Amniotic epithelial cell (primary cell): ENCODE data around the gene ROCK2.

Experiments used
- DNase-seq: peaks from one replicate; pipeline ENCODE4 v3.0.0-alpha.2; 2010; ENCODE audit warnings: low read depth

The ROCK2 gene

DNA sequence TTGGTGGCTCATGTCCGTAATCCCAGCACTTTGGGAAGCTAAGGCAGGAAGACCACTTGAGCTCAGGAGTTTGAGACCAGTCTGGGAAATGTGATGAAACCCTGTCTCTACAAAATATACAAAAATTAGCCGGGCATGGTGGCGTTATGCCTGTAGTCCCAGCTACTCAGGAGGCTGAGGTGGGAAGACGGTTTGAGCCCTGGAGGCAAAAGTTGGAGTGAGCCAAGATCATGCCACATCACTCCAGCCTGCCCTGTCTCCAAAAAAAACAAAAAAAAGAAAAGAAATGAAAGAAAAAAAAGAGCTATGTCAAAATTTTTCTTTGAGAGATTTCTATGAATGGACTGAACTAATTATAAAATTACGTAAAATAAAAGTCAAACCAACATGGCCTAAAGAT lies 34.7 kb downstream of the ROCK2 start:
- no peak for DNase-seq

DNA sequence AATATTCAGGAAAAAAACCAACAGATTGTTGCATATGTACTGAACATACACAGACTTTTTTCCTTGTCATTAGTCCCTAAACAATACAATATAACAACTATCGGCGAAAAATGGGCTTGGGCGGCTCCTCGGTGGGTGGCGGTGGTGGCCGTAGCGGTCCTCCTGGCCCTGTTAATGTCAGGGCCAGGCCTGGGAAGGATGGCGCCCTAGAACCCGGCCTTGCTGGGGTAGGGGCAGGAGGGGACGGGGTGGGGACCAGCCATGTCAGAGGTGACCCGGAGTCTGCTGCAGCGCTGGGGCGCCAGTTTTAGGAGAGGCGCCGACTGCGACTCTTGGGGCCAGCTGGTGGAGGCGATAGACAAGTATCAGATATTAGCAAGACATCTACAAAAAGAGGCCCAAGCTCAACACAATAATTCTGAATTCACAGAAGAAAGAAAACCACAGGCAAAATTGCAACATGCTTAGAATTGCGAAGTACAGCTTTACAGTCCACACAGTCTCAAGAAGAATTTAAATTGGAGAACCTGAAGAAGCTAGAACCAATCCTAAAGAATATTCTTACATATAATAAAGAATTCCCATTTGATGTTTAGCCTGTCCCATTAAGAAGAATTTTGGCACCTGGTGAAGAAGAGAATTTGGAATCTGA lies 36.5 kb downstream of the ROCK2 start:
- peak; percentile 52 for DNase-seq

DNA sequence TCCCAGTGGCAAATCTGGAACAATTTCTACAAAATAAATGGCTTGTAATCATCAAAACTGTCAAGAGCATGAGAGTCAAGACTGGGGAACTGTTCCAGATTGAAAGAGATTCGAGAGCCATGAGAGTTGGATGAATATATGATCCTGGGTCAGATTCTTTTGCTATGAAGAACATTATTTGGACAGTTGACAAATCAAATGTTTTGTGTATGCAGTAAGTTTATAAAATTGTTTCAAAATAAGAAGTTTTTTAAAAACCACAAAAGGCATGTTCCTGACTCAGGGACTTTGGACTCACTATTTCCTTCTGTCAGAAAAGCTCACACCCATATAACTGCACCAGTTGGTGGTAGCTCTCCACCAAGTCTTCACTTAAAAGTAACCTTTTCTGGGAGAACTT lies 38.5 kb downstream of the ROCK2 start:
- peak; percentile 87 for DNase-seq

DNA sequence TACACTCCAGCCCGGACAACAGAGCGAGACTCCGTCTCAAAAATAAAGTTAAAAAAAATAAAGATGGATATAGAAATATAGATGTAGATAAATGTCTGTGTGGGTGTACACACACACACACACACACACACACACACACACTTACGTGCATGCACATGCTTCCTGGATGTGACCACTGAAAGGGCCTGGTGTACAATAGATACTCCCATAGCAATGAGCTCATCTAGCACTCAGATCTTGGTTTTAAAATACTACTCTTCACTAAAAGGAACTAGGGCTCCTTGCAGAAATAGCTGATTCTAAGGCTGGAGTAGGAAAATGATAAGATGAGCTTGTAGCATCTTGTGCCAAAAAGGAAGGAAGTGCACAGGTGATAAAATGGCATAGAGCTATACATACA lies 39.1 kb downstream of the ROCK2 start:
- no peak for DNase-seq

DNA sequence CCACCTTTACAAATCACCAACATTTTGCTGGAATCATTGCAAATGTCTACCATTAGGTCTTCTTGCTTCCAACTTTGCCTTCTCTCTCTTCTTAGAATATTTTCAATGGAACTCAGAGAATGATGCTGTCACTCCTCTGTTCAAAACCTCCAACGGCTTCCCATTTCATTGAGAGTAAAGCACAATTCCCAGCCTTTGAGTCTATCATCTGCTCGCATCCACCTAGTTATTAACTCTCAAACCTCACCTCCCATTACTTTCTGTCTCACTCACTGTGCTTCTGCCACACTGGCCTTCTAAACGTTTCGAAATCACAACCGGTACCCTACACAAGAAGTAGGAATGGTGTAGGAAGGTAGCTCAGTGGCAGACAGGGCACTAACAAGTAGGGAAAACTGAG lies 40.0 kb downstream of the ROCK2 start:
- DNase-seq = no peak

DNA sequence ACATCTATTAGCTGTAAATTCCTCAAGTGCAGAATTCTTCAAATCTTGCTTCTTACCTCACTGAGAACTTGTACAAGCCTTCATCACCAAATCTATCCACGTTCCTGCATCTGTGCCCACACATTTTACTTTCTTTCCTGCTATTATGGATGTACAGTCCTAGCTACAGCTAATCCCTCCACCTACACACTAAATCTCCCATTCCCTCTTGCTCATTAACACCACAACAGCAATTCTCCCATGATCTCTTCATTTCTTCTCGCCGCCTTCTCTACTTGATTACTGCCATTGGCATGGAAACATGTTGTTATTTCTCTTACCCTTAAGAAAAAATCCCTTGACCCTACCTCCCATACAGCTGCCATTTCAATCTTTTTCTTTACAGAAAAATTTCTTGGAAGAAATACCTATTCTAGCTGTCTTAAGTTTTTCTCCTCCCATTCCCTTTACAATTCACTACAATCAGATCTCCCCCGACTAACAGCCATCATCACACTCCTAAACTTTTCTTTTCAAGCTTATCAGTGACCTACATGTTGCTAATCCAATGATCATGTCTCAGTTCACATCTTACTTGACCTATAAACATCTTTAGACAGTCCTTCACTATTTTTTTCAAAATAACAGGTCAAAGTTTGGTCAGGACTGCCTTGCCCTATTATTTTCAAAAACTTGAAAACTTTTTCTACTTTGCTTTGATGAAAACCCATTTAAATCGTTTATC lies 41.0 kb downstream of the ROCK2 start:
- no peak for DNase-seq

DNA sequence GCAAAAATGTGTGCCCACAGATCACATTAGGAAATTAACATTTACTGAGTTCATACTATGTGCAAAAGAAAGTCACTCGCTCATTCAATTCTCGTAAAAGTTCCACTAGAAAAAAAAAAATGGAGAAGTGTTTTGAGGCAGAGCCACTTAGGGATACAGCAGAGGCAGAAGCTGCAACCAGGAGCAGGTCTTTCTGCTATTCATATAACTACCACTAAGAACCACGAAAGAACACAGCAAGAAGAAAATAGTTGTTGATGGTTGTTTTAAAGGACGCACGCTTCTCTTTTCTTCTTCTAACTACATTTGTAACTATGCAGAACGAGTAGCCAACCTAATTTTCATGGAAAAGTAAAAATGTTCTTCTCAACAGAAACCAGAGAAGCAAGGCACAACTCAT lies 45.0 kb downstream of the ROCK2 start:
- DNase-seq = no peak

DNA sequence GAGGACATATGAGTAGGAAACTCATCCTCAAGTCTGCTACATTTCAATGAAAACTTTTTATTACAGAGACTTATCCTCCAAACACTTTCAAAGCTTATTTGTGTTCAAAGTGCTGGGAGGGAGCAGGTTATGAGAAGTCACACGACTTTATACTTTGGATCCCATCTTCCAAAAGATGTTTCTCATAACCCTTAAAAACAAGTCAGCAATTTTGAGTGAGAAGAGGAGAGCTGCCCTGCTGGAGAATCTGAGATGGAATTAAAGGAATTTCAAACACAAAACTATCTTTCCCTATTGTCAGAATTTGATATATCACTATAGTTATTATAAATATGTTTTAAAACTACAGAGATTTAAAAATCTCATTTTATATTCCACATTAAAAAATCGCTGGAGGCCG lies 45.8 kb downstream of the ROCK2 start:
- no peak for DNase-seq

DNA sequence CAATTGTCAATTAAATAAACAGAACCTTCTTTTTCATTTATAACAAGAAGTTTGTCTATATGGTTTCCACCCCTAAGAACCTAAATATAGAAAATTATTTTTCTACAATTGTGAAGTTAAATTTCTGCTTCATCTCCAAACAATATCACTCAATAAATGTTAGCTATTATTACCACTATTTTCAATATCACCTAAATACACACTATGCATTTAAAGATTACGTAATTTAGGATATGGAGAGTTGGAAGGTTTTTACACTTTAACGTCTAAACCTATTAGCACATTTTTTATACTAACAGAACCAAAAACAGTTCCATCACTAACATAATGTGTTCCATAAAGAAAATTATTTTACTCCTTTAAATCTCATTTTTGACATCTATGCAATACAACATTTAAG lies 48.0 kb downstream of the ROCK2 start:
- DNase-seq = no peak

DNA sequence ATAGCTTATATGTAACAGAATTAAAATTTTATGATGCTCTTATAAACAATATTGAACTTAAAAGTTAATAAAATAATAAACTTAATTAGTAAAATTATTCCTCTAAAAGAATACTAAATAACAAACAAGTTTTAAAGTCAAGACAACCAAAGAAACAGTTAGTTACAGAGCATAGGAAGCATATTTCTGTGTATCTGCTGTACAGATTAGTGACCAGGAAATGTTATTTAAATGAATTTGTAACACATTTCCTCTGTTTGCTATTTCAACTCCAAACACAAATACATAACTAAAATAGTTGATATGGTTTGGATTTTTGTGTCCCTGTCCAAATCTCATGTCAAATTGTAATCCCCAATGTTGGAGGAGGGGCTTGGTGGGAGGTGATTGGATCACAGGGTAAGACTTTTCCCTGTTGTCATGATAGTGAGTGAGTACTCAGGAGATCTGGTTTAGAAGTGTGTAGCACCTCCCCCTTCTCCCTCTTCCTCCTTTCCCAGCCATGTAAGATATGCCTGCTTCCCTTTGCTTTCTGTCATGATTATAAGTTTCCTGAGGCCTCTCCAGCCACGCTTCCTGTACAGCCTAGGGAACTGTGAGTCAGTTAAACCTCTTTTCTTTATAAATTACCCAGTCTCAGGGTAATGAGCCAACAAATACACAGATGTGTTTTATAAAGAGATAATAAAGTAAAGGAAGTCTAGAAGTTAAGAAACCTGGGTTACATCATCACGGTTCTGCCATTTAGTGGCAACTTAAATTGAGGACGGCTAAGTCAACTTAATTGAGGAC lies 51.8 kb downstream of the ROCK2 start:
- DNase-seq = peak; percentile 68

DNA sequence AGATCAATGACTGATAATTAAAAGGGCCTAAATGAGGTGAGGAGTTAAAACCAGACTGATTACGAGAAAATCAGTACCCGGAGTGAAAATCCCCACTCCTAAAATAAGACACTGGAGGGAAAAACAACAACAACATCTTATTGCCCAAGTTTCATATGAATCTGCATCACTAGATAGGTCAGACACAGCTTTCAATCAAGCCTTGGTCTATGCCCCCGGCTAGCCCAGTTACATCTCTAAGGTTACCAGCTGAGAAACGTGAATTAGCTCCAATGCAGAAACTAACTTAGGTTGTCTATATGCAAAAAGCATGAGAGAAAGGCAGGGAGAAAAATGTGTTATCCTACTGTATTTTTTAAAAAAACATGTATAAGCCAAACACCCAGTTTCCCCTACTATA lies 53.7 kb downstream of the ROCK2 start:
- DNase-seq = no peak

DNA sequence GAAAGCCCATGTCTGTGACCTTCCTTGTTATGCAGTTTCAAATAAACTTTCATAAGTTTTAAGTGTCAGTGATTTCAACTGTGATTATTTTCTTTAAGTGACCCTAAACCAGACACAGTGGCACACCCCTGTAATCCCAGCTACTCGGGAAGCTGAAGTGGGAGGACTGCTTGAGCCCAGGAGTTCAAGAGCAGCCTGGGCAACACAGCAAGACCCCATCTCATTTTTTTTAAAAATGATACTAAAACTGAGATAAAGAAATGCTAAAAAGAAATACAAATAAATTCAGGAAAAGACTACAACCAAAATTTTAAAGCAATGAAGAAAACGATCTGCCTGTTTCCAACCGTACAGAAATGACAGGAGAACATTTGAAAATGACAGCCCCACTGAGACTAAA lies 54.2 kb downstream of the ROCK2 start:
- DNase-seq = no peak

DNA sequence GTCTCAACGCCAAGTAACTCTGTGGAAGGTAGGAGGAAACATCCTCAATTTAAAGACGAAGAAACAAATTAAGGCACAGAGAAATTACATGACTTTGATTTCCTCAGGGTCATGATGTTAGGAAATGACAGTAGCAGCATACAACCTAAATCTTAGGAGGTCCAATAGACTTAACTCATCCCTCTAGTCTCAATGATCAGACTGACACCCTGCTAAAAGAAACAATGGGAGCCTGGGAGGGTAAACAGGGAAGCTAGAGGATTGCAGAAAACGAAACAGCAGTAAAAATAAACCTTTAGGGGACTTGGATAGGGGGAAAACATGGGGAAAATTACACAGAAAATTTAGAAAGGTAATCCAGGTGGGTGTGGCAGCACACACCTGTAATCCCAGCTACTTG lies 56.0 kb downstream of the ROCK2 start:
- no peak for DNase-seq

DNA sequence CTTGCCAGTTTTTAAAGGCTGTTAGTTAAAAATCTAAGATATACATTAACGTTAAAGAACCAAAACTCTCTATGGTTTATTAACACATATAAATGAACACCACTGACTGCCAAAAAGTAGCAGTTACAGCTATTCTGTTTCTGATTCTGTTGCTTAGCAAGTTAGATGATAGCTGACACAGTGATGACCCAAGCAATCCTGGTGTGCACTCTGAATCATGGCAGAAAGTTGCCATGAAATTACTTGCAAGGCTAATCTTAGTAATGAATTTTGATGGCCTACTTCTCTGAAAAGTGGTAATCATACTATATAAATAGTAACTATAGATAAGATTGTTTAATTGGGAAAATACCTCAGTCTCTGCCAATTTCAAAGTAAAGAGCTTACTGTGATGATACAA lies 57.7 kb downstream of the ROCK2 start:
- DNase-seq = peak; percentile 68

DNA sequence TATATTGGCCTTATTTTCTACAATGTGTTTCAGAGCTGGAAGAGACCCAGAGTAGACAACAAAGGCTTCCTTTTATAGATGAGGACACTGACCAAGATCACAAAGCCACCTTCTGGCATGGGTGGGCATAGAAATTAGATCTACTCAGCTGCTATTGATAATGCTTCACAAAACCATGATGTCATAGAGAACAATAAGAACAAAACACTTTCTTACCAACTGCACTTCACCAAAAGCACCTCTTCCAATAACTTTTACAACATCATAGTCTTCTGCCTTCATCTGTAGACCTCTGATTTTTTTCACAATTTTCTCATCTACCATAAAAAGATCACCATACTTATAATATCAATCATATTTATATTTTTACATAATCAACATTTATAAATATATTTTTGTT lies 58.1 kb downstream of the ROCK2 start:
- DNase-seq = no peak

DNA sequence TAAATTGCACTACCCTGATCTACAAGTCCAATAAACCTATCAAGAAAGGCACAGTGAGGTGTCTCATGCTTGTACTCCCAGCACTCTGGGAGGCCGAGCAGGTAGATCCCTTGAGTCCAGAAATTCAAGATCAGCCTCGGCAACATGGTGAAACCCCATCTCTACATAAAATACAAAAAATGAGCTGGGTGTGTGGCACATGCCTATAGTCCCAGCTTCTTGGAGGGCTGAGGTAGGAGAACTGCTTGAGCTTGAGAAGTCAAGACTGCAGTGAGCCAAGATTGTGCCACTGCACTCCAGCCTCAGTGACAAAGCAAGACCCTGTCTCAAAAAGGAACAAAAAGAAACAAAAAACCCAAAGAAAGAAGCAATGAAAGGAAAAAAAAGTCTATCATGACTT lies 58.9 kb downstream of the ROCK2 start:
- no peak for DNase-seq

DNA sequence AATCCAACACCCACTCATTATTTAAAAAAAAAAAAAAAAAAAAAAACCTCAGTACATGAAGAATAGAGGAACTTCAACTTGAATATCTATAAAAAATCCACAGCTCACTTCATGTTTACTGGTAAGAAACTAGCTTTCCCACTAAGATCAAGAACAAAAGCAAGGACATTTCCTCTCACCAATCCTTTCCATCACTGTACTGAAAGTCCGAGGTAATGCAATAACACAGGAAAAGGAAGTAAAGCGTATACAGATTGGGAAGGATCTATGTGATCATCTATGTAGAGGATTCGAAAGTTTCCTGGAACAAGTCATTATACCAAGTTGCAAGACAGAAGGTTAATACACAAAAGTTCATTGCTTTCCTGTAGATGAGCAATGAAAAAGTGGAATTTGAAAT lies 63.2 kb downstream of the ROCK2 start:
- no peak for DNase-seq

DNA sequence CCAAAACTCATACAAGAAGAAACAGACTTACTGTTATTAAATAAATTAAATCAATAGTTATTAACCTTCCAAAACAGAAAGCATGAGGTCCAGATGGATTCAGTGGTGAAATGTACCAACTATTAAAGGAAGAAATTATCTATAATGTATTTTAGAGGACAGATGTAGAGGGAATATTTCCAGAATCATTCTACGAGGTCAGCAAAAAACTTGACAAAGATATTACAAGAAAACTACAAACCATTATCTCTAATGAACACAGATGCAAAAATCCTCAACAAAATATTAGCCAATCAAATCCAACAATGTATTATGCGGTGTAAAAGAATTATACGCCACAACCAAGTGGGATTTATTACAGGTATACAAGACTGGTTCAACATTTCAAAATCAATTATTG lies 63.7 kb downstream of the ROCK2 start:
- no peak for DNase-seq

DNA sequence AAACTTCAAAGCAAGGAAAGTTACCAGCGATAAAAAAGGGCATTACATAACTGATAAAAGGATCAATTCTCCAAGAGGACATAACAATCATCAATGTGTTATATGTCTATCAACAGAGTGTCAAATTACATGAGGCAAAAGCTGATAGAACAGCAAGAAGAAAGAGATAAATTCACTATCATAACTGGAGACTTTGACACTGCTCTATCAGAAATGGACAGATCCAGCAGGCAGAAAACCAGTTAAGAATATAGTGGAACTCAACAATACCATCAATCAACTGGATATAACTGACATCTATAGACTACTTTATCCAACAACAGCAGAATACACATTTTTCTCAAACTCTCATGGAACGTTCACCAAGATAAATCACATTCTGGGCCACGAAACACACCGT lies 65.0 kb downstream of the ROCK2 start:
- no peak for DNase-seq

DNA sequence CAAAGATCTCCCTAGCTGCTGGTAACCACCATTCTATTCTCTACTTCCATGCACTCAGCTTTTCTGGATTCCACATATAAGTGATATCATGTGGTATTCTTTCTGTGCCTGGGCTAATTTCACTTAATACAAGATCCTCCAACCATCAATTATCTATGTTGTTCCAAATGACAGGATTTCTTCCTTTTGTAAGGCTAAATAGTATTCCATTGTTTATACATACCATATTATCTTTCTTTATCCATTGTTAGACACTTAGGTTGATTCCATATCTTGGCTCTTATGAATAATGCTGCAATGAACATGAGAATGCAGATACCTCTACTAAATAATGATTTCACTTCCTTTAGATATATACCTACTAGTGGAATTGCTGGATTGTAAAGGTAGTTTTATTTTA lies 66.2 kb downstream of the ROCK2 start:
- DNase-seq = no peak

DNA sequence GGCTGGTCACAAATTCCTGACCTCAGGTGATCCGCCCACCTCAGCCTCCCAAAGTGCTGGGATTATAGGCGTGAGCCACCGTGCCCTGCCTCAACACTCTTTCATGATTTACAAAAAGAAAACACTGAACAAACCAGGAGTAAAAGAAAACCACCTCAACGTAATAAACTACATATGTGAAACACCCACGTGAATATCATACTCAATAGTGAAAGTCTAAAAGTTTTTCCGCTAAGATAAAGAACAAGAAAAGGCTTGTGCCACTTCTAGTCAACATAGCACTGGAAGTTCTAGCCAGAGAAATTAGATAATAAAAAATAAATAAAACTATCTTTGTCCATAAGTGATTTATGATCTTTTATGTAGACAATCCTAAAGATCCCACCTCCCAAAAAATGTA lies 68.5 kb downstream of the ROCK2 start:
- no peak for DNase-seq

DNA sequence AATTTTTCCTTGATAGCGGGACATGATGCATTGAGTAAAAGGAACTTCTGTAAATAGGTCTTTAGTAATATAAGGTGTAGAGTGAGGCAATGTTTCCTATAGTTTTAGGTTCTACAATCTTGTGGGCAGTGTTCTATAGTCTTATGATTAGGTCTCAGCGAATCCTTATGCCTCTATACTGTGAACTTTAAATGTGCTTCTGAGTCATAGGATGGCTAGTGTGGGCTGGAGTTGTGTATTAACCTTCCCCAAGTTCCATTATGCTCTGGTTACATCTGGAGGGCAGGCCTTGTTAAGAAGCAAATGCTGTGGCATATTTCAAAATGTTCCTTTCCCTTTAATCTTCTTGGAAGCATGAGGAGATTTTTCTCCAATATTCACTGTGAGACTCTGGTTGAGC lies 73.5 kb downstream of the ROCK2 start:
- DNase-seq = peak; percentile 50

DNA sequence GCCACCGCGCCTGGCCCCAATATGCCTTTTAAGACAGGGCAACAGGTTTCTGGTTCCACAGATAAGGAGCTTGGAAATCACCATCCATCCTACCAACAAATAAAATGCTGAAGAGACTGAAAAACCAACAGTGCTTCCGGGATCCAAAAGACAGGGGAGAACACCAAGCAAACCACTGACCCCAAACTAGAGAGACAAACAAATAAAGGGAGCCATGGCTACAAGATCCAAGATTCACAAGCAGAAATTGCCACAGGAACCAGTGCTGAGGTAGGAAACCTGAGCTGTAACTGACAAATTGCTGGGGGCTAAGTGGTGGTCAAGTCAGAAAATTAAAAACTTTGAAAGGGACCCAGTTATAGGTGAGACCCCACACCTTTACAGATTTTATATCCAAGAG lies 76.5 kb downstream of the ROCK2 start:
- no peak for DNase-seq
